ENCODE data around the gene MAP7D1.

- TF ChIP-seq POLR2AphosphoS5 (IDR thresholded peaks at IDR 0.05; ENCODE audit: low read length) (no peak), TAF1 (IDR thresholded peaks at IDR 0.05; ENCODE audit: borderline replicate concordance, low read depth, low read length) (no peak)
Observed at GRCh38 chr1:36198641-36199040, 42.7 kb downstream of the MAP7D1 start.
